ENCODE data around the gene GLB1L3. TPM values are rescaled to one million over a fixed set of nuclear protein-coding genes. Genes with fewer than 3 reads are reported as not detected.

The GLB1L3 gene
- total RNA-seq, 1 donor from 2014 or later, result not detected

DNA sequence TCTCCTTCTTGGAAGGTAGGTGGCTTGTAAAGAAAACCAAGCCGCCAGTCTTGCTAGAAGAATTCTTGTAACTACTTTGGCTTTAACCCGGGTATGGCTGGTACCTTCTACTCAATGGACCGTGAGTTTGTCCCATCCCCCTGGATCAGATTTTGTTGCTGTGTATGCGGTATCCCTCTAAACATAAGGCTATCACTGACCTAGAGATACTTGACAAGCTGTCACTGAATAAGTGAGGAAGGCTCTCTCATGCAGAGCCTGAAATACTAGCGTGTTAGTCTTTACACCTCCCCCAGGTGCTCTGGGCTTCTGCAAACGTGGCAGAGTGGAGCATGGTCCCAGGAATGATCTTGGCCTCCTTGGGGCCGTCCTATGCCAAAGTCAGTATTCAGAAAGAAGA lies 90.1 kb downstream of the GLB1L3 start:
- Mint-ChIP-seq H3K4me1 (peaks cover 11% of the 10 kb centered on the region), H3K9me3 (no peaks in the 10 kb centered on the region), H3K27ac (no peak overlapping the region), H3K27me3 (ENCODE audit: insufficient read depth, low read depth) (peaks cover 9% of the 10 kb centered on the region), H3K4me3 (no peak overlapping the region), H3K36me3 (peaks cover 14% of the 10 kb centered on the region)
- no peaks in the 10 kb centered on the region for H3K9me3 ChIP-seq (ENCODE audit: low read depth)
- H3K79me2 ChIP-seq (ENCODE audit: low read depth), result no peaks in the 10 kb centered on the region
- no peak overlapping the region for H3K9ac ChIP-seq
- H3K36me3 ChIP-seq, result no peaks in the 10 kb centered on the region
- no peaks in the 10 kb centered on the region for H4K20me1 ChIP-seq (ENCODE audit: low read depth)
- no peaks in the 10 kb centered on the region for H3K27me3 ChIP-seq
- H3K4me1 ChIP-seq, result no peaks in the 10 kb centered on the region
- no peak overlapping the region for H2AFZ ChIP-seq (replicated peaks)
- no peak overlapping the region for H3K4me3 ChIP-seq
- H3K4me2 ChIP-seq, result no peak overlapping the region
- no peak for DNase-seq (ENCODE audit: low spot score)
- TF ChIP-seq EZH2 (IDR thresholded peaks at IDR 0.05), result no peak
- TF ChIP-seq EZH2phosphoT487 (IDR thresholded peaks at IDR 0.05), result no peak
- H3F3A ChIP-seq (ENCODE audit: low read depth), result no peaks in the 10 kb centered on the region
- H3K27ac ChIP-seq, result no peak overlapping the region

DNA sequence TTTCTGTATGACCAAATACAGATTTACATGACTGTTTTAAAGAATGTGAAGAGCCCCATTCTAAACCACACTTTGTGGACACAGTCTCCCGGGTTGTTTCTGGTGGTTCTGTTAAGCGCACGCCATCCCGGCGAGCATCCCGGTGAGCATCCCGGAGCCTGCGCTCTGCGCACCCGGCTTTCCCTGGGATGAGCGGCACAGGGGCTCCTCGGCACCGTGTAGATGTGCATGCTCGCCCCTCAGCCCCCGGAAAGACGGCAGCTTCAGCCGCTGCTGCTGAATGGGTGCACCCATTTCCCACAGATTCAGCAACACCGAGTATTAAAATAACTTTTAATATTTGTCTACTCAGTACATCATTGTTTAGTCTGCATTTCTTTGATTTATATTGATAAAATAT lies 91.6 kb downstream of the GLB1L3 start:
- no peaks in the 10 kb centered on the region for H3K36me3 ChIP-seq
- no peaks in the 10 kb centered on the region for H4K20me1 ChIP-seq (ENCODE audit: low read depth)
- no peak for DNase-seq (ENCODE audit: low spot score)
- no peak overlapping the region for H3K9ac ChIP-seq
- no peaks in the 10 kb centered on the region for H3F3A ChIP-seq (ENCODE audit: low read depth)
- no peak overlapping the region for H3K4me3 Mint-ChIP-seq
- H3K4me3 ChIP-seq, result no peak overlapping the region
- H3K27me3 ChIP-seq, result no peaks in the 10 kb centered on the region
- no peaks in the 10 kb centered on the region for H3K9me3 ChIP-seq (ENCODE audit: low read depth)
- H2AFZ ChIP-seq (replicated peaks), result no peak overlapping the region
- no peaks in the 10 kb centered on the region for H3K9me3 Mint-ChIP-seq
- peaks cover 11% of the 10 kb centered on the region for H3K36me3 Mint-ChIP-seq
- H3K4me1 Mint-ChIP-seq, result peaks cover 6% of the 10 kb centered on the region
- H3K4me2 ChIP-seq, result no peak overlapping the region
- no peaks in the 10 kb centered on the region for H3K79me2 ChIP-seq (ENCODE audit: low read depth)
- no peak for TF ChIP-seq EZH2 (IDR thresholded peaks at IDR 0.05)
- TF ChIP-seq, protein P1, sequence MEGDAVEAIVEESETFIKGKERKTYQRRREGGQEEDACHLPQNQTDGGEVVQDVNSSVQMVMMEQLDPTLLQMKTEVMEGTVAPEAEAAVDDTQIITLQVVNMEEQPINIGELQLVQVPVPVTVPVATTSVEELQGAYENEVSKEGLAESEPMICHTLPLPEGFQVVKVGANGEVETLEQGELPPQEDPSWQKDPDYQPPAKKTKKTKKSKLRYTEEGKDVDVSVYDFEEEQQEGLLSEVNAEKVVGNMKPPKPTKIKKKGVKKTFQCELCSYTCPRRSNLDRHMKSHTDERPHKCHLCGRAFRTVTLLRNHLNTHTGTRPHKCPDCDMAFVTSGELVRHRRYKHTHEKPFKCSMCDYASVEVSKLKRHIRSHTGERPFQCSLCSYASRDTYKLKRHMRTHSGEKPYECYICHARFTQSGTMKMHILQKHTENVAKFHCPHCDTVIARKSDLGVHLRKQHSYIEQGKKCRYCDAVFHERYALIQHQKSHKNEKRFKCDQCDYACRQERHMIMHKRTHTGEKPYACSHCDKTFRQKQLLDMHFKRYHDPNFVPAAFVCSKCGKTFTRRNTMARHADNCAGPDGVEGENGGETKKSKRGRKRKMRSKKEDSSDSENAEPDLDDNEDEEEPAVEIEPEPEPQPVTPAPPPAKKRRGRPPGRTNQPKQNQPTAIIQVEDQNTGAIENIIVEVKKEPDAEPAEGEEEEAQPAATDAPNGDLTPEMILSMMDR (IDR thresholded peaks at IDR 0.05), result no peak
- TF ChIP-seq EZH2phosphoT487 (IDR thresholded peaks at IDR 0.05), result no peak
- peaks cover 8% of the 10 kb centered on the region for H3K27me3 Mint-ChIP-seq (ENCODE audit: insufficient read depth, low read depth)
- no peak overlapping the region for H3K27ac ChIP-seq
- no peak overlapping the region for H3K27ac Mint-ChIP-seq
- no peaks in the 10 kb centered on the region for H3K4me1 ChIP-seq

Other genes starting within 250 kb of the GLB1L3 start
- gene JAM3, start 207.3 kb upstream of the GLB1L3 start, total RNA-seq (ENCODE audit: low replicate concordance), result 65.9 and 68.1 TPM in 2 replicates
- 41.0 and 45.0 TPM in 2 replicates for gene NCAPD3, start 52.4 kb upstream of the GLB1L3 start, total RNA-seq (ENCODE audit: low replicate concordance)
- gene VPS26B, start 51.7 kb upstream of the GLB1L3 start, total RNA-seq (ENCODE audit: low replicate concordance), result 17.6 and 19.5 TPM in 2 replicates
- 76.0 and 109 TPM in 2 replicates for gene THYN1, start 23.0 kb upstream of the GLB1L3 start, total RNA-seq (ENCODE audit: low replicate concordance)
- 34.5 and 48.4 TPM in 2 replicates for gene ACAD8, start 22.8 kb upstream of the GLB1L3 start, total RNA-seq (ENCODE audit: low replicate concordance)
- 2.0 and 5.5 TPM in 2 replicates for gene GLB1L2, start 55.6 kb downstream of the GLB1L3 start, total RNA-seq (ENCODE audit: low replicate concordance)
- gene B3GAT1, start 135.9 kb downstream of the GLB1L3 start, total RNA-seq (ENCODE audit: low replicate concordance), result 11.0 and 20.7 TPM in 2 replicates

Data from neural progenitor cell (in vitro differentiated cells).